Spleen (tissue), 7 donors: ENCODE results near the gene ITCH.

Experiments used
- POLR2A ChIP-seq, 3 donors: fragments of 450-650 bp; IDR thresholded peaks; one replicate each; pipeline ENCODE4 v1.5.1; 2017; ENCODE audit warnings: antibody characterized with exemption in 3 of 3, mild to moderate bottlenecking in 1 of 3
- TF ChIP-seq, protein P1 (sequence below), 11 experiments: fragments of 200-600 bp in 7 of 11; fragments of 450-650 bp in 4 of 11; sonication (generic) in 4 of 11; IDR thresholded peaks in 8 of 11; conservative IDR thresholded peaks in 3 of 11; 1 replicate in 7 of 11; 2 replicates in 4 of 11; pipeline versions ENCODE4 v1.4.0 to v1.8.0; 2016 to 2021; ENCODE audit warnings: antibody characterized with exemption in 11 of 11, inconsistent platforms in 4 of 11, mild to moderate bottlenecking in 1 of 11
- donor health status: DM: no; HTN: no; CAD: no; lungs with moderate emphysema.
- donor health status: DM: no; HTN: no; CAD: no.
- donor health status: DM: no; HTN: no; CAD: no.

DNA sequence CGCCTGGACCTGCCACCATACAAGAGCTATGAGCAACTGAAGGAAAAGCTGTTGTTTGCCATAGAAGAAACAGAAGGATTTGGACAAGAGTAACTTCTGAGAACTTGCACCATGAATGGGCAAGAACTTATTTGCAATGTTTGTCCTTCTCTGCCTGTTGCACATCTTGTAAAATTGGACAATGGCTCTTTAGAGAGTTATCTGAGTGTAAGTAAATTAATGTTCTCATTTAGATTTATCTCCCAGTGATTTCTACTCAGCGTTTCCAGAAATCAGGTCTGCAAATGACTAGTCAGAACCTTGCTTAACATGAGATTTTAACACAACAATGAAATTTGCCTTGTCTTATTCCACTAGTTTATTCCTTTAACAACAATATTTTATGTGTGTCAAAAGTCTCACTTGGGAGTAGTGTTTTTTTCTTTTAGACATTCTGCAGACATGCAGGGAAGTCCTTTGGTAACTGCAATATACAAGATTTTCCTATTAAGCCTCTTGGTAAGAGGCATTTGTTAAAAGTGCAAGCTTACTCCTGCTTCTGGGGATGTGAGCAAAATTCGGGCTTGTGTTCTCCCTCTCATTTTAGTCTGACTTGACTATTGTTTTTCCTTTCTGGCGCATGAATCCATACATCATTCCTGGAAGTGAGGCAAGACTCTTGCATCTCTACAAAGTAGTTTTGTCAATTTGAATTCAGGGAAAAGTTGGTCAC, 144.8 kb downstream of the ITCH start:
- TF ChIP-seq, protein P1, sequence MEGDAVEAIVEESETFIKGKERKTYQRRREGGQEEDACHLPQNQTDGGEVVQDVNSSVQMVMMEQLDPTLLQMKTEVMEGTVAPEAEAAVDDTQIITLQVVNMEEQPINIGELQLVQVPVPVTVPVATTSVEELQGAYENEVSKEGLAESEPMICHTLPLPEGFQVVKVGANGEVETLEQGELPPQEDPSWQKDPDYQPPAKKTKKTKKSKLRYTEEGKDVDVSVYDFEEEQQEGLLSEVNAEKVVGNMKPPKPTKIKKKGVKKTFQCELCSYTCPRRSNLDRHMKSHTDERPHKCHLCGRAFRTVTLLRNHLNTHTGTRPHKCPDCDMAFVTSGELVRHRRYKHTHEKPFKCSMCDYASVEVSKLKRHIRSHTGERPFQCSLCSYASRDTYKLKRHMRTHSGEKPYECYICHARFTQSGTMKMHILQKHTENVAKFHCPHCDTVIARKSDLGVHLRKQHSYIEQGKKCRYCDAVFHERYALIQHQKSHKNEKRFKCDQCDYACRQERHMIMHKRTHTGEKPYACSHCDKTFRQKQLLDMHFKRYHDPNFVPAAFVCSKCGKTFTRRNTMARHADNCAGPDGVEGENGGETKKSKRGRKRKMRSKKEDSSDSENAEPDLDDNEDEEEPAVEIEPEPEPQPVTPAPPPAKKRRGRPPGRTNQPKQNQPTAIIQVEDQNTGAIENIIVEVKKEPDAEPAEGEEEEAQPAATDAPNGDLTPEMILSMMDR (IDR thresholded peaks at IDR 0.05 in 8 of 11, conservative IDR thresholded peaks at IDR 0.05 in 3 of 11), result no peak
- TF ChIP-seq POLR2A (IDR thresholded peaks at IDR 0.05), result no peak
